Lung (tissue), 12 donors: ENCODE measurements around the gene RESF1. TPM values are rescaled to one million over a fixed set of nuclear protein-coding genes. Genes with fewer than 3 reads are reported as not detected.

Experiments used
- ATAC-seq: fragments of 200-7000 bp; cut with Tn5 transposase; one replicate; pipeline ENCODE4 v1.9.1; 2020; ENCODE audit warnings: moderate number of reproducible peaks; ENCODE audit not compliant: insufficient read depth, low FRiP score
- DNase-seq, 3 donors: peaks; one replicate each; pipeline ENCODE4 v3.0.0-alpha.2; 2013 to 2017
- H3K27ac ChIP-seq, 2 donors: one replicate each; pipeline ENCODE4 v1.5.1; 2013; ENCODE audit warnings: mild to moderate bottlenecking in 2 of 2, moderate library complexity in 2 of 2, control low read depth in 1 of 2, inconsistent platforms in 1 of 2, low read depth in 1 of 2, low read length in 1 of 2
- H3K27me3 ChIP-seq, 3 donors: one replicate each; pipeline ENCODE4 v1.5.1; 2013; ENCODE audit warnings: low read length in 2 of 3; ENCODE audit not compliant: control insufficient read depth in 3 of 3, insufficient read depth in 3 of 3
- H3K36me3 ChIP-seq, 4 donors: one replicate each; pipeline ENCODE4 v1.5.1; 2013; ENCODE audit warnings: low read length in 4 of 4, mild to moderate bottlenecking in 1 of 4, moderate library complexity in 1 of 4; ENCODE audit not compliant: control insufficient read depth in 4 of 4, insufficient read depth in 4 of 4
- H3K4me1 ChIP-seq, 5 donors: one replicate each; pipeline ENCODE4 v1.5.1; 2013; ENCODE audit warnings: low read length in 5 of 5, mild to moderate bottlenecking in 2 of 5, moderate library complexity in 1 of 5; ENCODE audit not compliant: control insufficient read depth in 5 of 5, insufficient read depth in 5 of 5
- H3K4me3 ChIP-seq: one replicate; pipeline ENCODE4 v1.5.1; 2013; ENCODE audit warnings: mild to moderate bottlenecking, control low read depth, moderate library complexity
- H3K9ac ChIP-seq, 2 donors: one replicate each; pipeline ENCODE4 v1.5.1; 2013; ENCODE audit warnings: low read length in 2 of 2, control low read depth in 1 of 2; ENCODE audit not compliant: insufficient read depth in 1 of 2
- H3K9me3 ChIP-seq, 4 donors: one replicate each; pipeline ENCODE4 v1.5.1; 2013; ENCODE audit warnings: low read length in 3 of 4, mild to moderate bottlenecking in 1 of 4, moderate library complexity in 1 of 4; ENCODE audit not compliant: control insufficient read depth in 4 of 4, insufficient read depth in 3 of 4
- WGBS, 2 donors: extraction: QIAGEN DNeasy Blood & Tissue Kit; methylation state at CpG; one replicate each; pipeline ENCODE4 v1.1.7; 2013; 5-methylcytosine and 5-hydroxymethylcytosine counted together
- polyA plus RNA-seq, 2 donors: library from polyadenylated mRNA; stranded (reverse); fragments of 200-250 nt; gene quantifications; one replicate each; pipeline ENCODE4 v1.2.1, GENCODE V29; 2013
- total RNA-seq, 2 donors: library from RNA; depleted of rRNA in 1 of 2; stranded (reverse); fragments of >200 nt in 1 of 2; gene quantifications; one replicate each; pipeline ENCODE4 v1.2.1, GENCODE V29; 2014 to 2021
- TF ChIP-seq, protein P1 (sequence below): IDR thresholded peaks from 2 replicates; pipeline ENCODE4 v1.5.1; 2012; ENCODE audit warnings: mild to moderate bottlenecking; ENCODE audit errors: control extremely low read depth, extremely low read depth
- donor health status: control.
- donor health status: control.
- donor health status: Bipolar disorder and iron deficiency.
- donor health status: healthy.
- donor health status: DM: yes; HTN: yes; CAD: no.

Gene RESF1
- total and polyA plus RNA-seq, 4 donors = 54.0 to 65.4 (median 57.9) TPM

DNA sequence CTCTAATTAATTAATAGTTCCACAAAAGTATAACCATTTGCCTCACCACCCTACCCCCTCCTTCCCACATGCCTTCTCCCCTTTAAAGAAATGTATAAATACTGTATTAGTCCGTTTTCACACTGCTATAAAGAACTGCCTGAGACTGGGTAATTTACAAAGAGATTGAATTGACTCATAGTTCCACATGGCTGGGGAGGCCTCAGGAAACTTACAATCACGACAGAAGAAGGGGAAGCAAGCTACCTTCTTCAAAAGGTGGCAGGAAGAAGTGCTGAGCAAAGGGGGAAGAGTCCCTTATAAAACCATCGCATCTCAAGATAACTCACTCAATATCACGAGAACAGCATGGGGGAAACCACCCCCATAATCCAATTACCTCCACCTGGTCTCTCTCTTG is 8.2 kb upstream of the RESF1 start:
- no peaks in the 10 kb centered on the region for H3K27me3 ChIP-seq
- H3K4me3 ChIP-seq = no peak overlapping the region
- 45 to 69% methylated on average over 4 of the region's 4 CpGs for WGBS, 2 donors
- peaks cover 0 to 4% (median 3%) of the 10 kb centered on the region in 4 donors for H3K9me3 ChIP-seq
- no peak overlapping the region for H3K27ac ChIP-seq
- H3K36me3 ChIP-seq = no peaks in the 10 kb centered on the region
- TF ChIP-seq, protein P1, sequence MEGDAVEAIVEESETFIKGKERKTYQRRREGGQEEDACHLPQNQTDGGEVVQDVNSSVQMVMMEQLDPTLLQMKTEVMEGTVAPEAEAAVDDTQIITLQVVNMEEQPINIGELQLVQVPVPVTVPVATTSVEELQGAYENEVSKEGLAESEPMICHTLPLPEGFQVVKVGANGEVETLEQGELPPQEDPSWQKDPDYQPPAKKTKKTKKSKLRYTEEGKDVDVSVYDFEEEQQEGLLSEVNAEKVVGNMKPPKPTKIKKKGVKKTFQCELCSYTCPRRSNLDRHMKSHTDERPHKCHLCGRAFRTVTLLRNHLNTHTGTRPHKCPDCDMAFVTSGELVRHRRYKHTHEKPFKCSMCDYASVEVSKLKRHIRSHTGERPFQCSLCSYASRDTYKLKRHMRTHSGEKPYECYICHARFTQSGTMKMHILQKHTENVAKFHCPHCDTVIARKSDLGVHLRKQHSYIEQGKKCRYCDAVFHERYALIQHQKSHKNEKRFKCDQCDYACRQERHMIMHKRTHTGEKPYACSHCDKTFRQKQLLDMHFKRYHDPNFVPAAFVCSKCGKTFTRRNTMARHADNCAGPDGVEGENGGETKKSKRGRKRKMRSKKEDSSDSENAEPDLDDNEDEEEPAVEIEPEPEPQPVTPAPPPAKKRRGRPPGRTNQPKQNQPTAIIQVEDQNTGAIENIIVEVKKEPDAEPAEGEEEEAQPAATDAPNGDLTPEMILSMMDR = no peak
- no peak overlapping the region for H3K9ac ChIP-seq
- ATAC-seq = no peak
- no peaks in the 10 kb centered on the region for H3K4me1 ChIP-seq
- no peak for DNase-seq

- TF ChIP-seq, protein P1 = no peak
- Histone ChIP-seq H3K9me3 (peaks cover 0 to 4% (median 3%) of the 10 kb centered on the region in 4 donors), H3K9ac (no peak overlapping the region), H3K36me3 (no peaks in the 10 kb centered on the region), H3K27me3 (no peaks in the 10 kb centered on the region), H3K4me1 (no peaks in the 10 kb centered on the region), H3K4me3 (no peak overlapping the region), H3K27ac (no peak overlapping the region)
- DNase-seq = no peak
- no peak for ATAC-seq
- 88 to 95% methylated on average over 2 of the region's 2 CpGs for WGBS, 2 donors
Measured at GRCh38 chr12:31951939-31952338, 7.3 kb upstream of the RESF1 start.

DNA sequence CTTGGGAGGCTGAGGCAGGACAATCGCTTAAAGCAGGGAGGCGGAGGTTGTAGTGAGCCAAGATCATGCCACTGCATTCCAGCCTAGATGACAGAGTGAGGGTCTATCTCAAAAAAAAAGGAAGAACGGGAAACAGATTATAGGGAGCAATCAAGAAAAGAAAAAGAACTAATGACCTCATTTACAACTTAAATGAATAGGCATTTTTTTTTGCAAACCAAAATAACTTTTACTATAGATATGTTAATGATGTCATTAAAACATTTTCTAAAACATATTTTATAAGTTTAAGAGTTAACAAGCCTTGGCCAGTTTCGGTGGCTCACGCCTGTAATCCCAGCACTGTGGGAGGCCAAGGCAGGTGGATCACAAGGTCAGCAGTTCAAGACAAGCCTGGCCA is 6.8 kb upstream of the RESF1 start:
- TF ChIP-seq, protein P1 = no peak
- no peak for ATAC-seq
- H3K9me3 ChIP-seq = peaks cover 0 to 4% (median 1%) of the 10 kb centered on the region in 4 donors
- H3K9ac ChIP-seq = no peak overlapping the region
- H3K27me3 ChIP-seq = no peaks in the 10 kb centered on the region
- DNase-seq = no peak
- no peak overlapping the region for H3K4me3 ChIP-seq
- no peaks in the 10 kb centered on the region for H3K36me3 ChIP-seq
- no peaks in the 10 kb centered on the region for H3K4me1 ChIP-seq
- 96 to 99% methylated on average over 5 of the region's 5 CpGs for WGBS, 2 donors
- H3K27ac ChIP-seq = no peak overlapping the region
